GM21360 (cell line): ENCODE data around the gene AK2.
"Not testable (repeated sequence)": the region's sequence is repeated elsewhere in the genome, so short reads cannot be mapped to it uniquely, and the experiment has no call there.

Source experiments
- ATAC-seq: cut with Tn5 transposase; IDR thresholded peaks from one replicate; pipeline ENCODE4 v1.9.1; 2021; ENCODE audit warnings: mild to moderate bottlenecking, moderate library complexity; ENCODE audit not compliant: unreplicated experiment

Gene AK2

DNA sequence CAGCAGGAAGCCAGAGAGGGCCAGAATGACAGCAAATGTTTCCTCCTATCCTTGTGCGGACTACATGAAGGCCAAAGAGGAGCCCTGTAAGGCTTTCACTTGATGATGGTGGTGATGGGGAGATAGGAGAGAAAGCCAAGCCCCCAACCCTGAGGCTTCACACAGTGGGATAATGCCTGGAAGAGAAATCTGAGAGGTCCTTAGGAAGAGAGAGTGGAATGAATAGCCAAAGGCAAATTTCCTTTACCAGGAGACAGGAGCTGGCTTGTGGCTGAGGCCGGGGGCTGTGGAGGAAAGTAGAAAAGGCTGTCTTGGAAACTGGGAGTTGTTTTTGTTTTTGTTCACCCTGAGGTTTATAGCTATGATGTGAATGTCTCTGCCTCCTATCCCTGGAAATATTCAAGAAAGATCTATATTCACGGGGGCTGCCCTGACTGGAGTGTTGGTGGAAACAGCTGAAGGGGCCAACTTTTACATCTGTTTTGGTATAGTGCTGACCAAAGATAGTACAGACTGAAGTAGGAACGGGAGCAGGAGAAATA, 59.1 kb downstream of the AK2 start:
- no peak for ATAC-seq

DNA sequence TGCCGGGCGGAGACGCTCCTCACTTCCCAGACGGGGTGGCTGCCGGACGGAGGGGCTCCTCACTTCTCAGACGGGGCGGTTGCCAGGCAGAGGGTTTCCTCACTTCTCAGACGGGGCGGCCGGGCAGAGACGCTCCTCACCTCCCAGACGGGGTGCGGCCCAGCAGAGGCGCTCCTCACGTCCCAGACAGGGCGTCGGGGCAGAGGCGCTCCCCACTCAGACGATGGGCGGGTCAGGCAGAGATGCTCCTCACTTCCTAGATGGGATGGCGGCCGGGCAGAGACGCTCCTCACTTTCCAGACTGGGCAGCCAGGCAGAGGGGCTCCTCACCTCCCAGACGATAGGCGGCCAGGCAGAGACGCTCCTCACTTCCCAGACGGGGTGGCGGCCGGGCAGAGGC, 61.6 kb downstream of the AK2 start:
- not testable (repeated sequence) for ATAC-seq

DNA sequence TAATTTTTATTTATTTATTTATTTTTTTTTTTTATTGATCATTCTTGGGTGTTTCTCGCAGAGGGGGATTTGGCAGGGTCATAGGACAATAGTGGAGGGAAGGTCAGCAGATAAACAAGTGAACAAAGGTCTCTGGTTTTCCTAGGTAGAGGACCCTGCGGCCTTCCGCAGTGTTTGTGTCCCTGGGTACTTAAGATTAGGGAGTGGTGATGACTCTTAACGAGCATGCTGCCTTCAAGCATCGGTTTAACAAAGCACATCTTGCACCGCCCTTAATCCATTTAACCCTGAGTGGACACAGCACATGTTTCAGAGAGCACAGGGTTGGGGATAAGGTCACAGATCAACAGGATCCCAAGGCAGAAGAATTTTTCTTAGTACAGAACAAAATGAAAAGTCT, 63.2 kb downstream of the AK2 start:
- not testable (repeated sequence) for ATAC-seq

DNA sequence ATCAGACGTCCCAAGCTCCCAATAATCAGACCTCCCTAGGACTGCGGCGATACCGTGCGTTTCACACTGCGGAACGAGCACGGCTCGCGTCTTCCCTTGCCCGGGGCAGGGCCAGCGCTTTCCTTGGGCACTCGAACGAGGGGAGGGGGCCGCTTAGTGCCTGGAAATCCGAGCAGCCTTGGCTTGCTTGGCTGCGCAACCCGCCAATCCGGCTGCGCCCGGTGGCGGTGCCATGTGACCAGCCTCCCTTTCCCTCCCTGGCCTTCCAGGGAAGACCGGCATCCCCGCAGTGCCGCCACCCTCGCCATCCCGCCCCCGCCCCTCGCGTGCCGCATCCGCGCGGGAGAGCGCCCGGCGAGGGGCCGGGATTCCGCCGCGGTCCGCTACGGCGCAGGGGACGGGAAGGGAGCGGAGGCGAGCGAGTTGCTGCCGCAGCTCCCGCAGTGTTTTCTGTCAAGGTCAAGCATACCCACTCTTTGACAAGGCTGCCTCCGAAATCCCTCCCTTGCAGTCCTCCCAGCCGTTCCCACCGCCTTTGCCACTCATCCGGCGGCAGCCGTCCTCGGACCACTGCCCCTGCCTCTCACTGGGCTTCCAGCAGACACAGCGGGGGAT, 63.8 kb downstream of the AK2 start:
- no peak for ATAC-seq

DNA sequence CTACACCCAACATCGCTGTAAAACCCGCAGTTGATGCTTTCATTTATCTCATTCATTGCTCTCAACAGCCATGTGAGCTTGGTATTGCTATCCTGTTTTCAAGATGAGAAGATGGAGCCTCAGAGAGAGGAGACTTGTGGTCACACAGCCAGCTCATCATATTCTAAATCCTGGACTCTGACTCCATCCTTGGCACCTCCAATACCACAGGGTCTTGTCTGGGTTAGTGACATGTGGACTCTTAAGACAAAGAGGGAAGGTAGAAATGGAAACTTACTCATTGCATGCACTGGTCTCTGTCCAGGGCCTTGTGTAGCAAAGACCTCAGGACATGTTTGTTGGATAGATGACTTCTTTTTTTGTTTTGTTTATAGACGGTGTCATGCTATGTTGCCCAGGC, 65.1 kb downstream of the AK2 start:
- no peak for ATAC-seq

DNA sequence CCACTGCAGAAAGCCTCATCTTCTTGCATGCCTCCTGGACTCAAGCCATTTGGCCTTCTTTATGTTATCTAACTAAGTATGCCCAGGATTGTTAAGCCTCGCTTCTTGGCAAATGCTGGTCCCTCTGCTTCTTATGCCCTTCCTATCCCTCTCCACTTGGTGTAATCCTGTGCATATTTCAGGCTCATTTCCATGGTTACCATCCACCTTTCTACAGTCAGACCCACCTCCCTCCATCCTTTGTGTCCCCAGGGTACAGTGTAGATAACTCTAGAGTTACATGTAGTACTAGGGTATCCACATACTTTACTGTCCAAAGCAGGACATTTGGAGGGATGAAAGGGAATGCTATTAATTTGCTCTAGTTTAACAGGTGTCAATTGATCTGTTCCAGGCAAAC, 65.5 kb downstream of the AK2 start:
- ATAC-seq = no peak

DNA sequence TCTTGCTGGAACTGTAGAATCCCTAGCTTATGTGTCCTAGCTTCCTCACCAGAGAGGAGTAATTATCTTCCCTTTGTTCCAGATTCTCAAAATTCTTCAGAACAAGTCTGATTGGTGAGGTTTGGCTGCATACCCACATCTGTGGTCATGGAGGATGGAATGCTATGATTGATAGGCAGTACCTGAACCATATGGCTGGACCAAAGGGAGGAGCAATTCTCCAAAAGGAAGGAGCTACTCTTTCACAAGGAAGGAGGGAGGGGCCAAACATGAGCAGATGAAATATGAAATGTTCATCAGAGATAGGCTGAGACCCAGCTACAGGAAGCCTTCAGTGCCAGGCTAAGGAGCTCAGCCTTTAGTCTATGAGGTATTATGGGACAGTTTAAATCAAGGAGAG, 67.1 kb downstream of the AK2 start:
- no peak for ATAC-seq

DNA sequence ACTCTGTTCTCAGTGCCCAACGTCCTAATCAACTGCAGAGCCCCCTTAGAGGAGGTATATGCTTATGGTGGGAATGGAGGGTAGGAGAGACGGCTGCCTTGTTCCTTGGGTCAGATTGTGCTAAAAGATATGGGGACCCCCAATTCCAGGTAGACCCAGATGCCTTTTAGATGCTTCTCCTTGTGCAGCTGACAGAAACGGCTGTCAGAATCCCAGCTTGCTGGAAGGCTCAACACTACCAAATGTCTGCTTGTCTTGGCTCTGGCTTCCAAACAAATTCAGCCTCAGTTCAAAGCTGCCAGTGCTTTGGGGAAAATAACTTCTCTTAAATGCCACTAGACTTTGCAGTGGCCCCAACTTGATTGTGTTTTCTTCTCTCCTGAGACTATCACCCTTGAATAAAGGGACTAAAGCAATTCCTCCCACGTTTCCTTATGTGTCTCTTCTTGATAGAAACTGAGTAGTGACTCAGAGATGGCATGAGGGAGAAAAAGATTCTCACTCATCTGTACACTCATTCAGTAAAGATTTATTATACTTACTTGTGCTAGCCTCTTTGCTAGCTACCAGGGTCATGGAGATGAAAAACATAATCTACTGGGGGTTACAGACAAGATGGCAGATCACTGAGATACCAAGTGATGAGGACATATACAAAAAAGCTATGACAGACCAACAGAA, 68.7 kb downstream of the AK2 start:
- ATAC-seq = no peak

DNA sequence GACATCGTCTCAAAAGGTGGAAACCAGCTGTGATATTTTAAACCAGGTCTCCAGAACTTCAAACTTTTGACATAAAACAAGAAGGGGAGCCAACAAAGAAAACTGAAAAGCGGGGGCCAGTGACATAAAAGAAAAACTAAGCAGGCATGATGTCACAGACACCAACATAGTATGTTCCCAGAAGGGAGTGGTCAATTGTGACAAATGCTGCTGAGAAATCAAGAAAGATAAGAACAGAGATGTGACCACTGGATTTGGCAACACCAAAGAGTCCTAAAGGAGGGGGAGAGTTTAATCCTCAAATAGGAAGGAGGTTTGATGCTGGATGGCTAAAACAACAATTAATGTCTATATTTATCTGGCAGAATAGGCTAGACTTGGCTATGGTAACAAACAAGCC, 69.8 kb downstream of the AK2 start:
- ATAC-seq = no peak

DNA sequence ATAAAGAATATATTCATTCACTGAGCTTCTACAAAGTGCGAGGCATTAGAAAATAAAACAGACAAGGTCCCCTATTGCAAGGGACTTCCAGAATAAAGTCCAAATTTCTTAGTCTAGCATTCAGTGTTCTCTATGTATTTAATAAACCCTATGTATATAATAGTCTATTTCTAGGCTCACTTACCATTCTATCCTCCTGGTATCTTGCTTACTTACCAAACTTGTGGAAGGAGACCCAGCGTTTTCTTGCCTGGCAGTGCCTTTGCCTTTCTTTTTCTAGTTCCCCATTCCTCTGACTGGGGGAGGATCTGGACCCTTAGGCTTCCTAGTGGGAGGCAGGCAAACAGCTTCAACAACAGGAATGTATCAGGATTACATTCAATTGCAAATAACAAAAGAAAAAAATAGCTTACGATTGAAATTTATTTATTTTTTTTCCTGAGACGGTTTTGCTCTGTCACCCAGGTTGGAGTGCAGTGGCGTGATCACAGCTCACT, 71.4 kb downstream of the AK2 start:
- no peak for ATAC-seq

DNA sequence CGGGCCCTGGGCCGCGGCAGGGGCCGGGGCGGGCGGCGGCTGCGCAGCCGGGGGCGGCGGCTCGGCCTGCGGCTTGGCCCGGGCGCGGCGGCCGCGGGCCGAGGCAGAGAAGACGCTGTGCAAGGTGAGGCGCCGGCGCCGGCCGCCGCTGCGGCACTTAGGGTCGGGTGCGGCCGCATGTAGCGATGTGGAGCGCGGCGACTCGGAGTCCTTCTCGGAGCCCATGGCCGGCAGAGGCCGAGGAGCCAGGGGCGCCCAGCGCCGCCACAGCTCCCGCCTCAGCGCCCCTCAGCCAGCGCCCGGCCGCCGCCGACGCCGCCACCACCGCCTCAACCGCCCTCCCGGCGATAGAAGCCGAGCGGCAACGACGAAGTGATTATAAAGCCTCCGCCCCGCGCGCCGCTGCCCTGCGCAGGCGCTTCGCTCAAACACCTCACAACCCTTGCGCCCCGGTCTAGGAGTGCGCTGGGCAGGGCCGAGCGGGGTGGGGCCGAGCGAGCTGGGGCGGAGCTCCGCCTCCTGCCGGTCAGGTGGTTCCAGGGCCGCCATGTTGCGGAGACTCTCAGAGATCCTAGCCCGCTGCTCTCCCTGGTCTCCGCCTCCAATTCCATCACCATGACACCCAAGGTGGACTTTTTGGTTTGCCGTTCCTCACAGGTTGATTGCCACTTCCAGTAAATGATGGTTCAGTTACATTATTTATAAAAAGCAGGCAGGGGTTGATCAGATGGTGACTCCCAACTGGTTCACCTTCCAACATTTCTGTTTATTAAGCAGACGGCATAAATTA, 72.0 kb downstream of the AK2 start, which contains the start of gene RNF19B:
Gene RNF19B, minus strand, starts transcription at position 349 of the 790 bp plus-strand sequence. Its CDS starts 124 bp downstream, at position 225.
- ATAC-seq = peak; percentile 78

DNA sequence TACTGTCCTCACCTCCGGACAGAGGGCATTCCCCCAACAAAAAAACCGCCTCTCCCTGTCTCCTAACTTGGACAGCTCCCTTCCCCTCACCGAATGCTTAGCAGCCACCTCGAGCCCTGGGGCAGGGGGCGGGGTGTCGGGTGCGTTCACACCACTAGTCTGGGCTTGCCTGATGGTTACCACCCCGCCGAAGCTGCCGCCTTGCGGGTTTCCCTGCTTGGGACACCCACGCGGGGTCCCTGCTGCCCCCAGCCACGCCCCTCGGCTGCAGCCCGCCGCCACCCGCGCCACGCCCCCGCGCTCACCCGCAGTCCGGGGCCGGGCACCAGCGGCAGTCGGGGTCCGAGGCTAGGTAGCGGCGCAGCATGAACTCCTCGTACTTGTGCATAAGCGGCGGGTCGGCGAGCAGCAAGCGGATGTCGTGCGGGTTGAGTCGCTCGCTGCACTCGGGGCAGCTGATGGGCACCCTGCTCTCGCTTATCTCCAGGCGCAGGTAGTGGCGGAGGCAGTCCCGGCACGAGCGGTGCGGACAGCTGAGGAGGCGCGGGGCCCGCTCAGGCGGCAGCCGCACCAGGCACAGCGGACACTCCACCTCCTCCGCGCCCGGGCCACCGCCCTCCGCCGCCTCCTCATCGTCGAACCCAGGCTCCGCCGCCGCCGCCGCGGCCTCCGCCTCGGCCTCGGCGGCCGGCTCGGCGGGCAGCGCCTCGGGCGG, 72.8 kb downstream of the AK2 start:
- peak; percentile 22 for ATAC-seq

DNA sequence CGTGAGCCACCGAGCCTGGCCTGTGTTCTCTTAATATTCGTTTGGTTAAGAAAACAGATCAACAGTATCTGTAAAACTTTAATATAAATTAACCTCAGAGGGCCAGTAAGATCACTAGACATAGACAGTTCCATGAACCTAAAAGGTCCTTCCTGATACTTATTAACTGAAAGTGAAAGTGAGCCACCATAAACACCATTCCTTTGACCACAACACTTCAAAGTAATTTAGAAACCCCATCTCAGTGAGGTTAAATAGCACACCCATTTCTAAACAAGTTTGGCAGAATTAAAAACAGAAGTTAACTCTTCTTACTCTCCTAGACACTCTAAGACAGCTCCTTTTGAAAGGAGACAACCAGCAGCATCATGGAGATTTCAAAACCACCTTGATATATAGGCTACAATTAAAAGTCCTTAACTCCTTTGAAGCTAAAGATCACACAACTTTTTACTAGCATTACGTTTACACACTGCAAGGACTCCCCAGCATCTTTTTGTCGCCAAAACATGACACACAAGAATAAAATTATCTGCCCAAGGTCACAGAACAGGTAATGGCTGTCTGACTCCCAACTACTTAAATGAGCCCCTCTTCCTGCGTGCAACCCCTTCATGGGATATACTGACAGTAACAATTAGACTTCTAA, 74.3 kb downstream of the AK2 start:
- no peak for ATAC-seq

DNA sequence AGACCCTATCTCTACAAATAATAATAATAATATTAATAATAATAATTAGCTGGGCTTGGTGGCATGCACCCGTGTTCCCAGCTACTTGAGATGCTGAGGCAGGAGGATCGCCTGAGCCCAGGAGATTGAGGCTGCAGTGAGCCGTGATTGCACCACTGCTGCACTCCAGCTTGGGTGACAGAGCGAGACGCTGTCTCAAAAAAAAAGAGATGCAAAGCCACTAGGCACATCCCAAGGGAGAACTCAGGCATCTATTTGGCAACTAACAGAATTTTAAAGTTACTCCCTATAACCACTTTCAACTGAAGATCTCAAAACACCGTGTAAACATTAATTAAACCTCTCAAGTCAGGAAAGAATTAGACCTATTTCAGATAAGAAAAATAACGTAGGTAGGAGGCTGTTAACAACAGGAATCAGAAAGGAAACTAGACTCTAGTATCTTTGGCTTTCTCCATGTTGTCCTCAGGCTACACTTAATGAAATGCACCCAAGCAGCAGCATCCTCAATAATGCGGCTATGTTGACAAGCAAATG, 75.8 kb downstream of the AK2 start:
- ATAC-seq = no peak

DNA sequence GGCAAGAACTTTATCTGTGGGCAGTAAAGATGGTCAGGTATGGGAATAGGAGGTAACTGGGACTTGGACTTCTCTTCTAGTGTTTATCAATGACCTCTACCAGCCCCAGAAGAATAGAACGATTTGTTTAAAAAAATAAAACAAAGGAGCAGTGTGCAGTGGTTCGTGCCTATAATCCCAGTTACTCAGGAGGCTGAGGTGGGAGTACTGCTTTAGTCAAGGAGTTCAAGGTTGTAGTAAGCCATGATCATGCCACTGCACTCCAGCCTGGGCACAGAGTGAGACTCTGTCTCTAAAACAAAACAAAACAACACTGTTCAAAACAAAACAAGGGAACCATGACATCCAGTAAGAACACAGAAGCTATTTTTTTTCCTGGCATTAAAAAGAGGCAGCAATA, 76.3 kb downstream of the AK2 start:
- no peak for ATAC-seq

DNA sequence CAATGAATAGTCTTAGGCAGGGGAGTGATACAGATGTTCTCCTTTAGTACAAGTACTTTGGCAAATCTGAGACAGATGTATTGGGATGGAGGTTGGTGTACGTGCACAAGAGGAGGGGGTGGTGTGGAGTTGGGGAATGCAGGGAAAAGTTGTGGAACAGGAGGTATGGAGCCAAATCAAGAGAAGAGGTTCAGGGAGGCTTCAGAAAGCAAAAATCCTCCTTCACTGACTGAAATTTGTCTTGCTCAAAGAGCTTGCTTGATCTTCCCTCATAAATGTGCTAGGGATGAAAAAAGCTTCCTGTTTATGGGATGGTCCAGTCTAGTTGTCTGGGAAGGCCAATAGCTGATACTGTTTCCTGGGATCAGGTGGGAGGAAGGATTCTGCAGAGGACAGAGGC, 77.9 kb downstream of the AK2 start:
- no peak for ATAC-seq
